B cell (primary cell): ENCODE results near the gene NOXA1. TPM values are rescaled to one million over a fixed set of nuclear protein-coding genes. Genes with fewer than 3 reads are reported as not detected.
"Not testable (repeated sequence)": the region's sequence is repeated elsewhere in the genome, so short reads cannot be mapped to it uniquely, and the experiment has no call there.

Source experiments
- ATAC-seq: fragments of 200-7000 bp; cut with Tn5 transposase; one replicate; pipeline ENCODE4 v1.10.0; 2021; ENCODE audit warnings: low read depth, mild to moderate bottlenecking, moderate number of reproducible peaks, moderate library complexity
- CTCF ChIA-PET: fragments of 350-600 bp; sonication (Branson Sonifier 250); formaldehyde crosslinking; loops from one replicate; lab custom pipeline; 2021; ENCODE audit warnings: antibody characterized with exemption, inconsistent platforms; lab: Charles Lee
- POLR2A ChIA-PET: fragments of 350-600 bp; sonication (Branson Sonifier 250); formaldehyde crosslinking; loops from one replicate; lab custom pipeline; 2021; ENCODE audit warnings: antibody characterized with exemption; lab: Charles Lee
- DNase-seq: peaks from one replicate; pipeline ENCODE4 v3.0.0; 2013
- H2AFZ ChIP-seq: 2 replicates; pipeline ENCODE4 v1.6.1; 2012; ENCODE audit warnings: mild to moderate bottlenecking, low read depth, low read length; ENCODE audit not compliant: insufficient read depth, poor library complexity, severe bottlenecking
- H3K27ac ChIP-seq, 2 donors: 1 replicate in 1 of 2; 2 replicates in 1 of 2; pipeline ENCODE4 v1.5.1; 2012 to 2013; ENCODE audit warnings: low read length in 2 of 2, mild to moderate bottlenecking in 2 of 2, moderate library complexity in 1 of 2
- H3K27me3 ChIP-seq, 4 experiments: fragments of 200-600 bp in 1 of 4; sonication (generic) in 1 of 4; replicated peaks in 1 of 4; 1 replicate in 2 of 4; 2 replicates in 2 of 4; pipeline versions ENCODE4 v1.6.1 to v1.7.0; 2013 to 2016; ENCODE audit warnings: low read length in 3 of 4, mild to moderate bottlenecking in 2 of 4, mixed read lengths in 1 of 4, moderate library complexity in 1 of 4; ENCODE audit not compliant: insufficient read depth in 4 of 4, control insufficient read depth in 3 of 4; ENCODE audit errors: control extremely low read depth in 1 of 4
- H3K36me3 ChIP-seq, 2 experiments: replicated peaks in 1 of 2; 1 replicate in 1 of 2; 2 replicates in 1 of 2; pipeline versions ENCODE4 v1.6.1 to v1.7.1; 2013; ENCODE audit warnings: low read length in 1 of 2; ENCODE audit not compliant: insufficient read depth in 2 of 2, control insufficient read depth in 1 of 2; ENCODE audit errors: control extremely low read depth in 1 of 2, extremely low read depth in 1 of 2
- H3K4me1 ChIP-seq, 2 donors: fragments of 200-600 bp in 1 of 2; sonication (generic) in 1 of 2; 1 replicate in 1 of 2; 2 replicates in 1 of 2; pipeline versions ENCODE4 v1.5.1 to v1.6.1; 2013 to 2017; ENCODE audit warnings: low read length in 2 of 2; ENCODE audit not compliant: control insufficient read depth in 2 of 2, insufficient read depth in 2 of 2
- H3K4me2 ChIP-seq: replicated peaks from 2 replicates; pipeline ENCODE3; 2012; ENCODE audit warnings: mild to moderate bottlenecking, low read depth, low read length; ENCODE audit not compliant: poor library complexity, severe bottlenecking
- H3K4me3 ChIP-seq, 5 experiments: fragments of 200-600 bp in 1 of 5; sonication (generic) in 1 of 5; 1 replicate in 3 of 5; 2 replicates in 2 of 5; pipeline versions ENCODE4 v1.5.1 to v1.7.0; 2011 to 2016; ENCODE audit warnings: low read length in 4 of 5, mild to moderate bottlenecking in 4 of 5, low read depth in 2 of 5, control low read depth in 1 of 5, moderate library complexity in 1 of 5; ENCODE audit not compliant: insufficient read depth in 1 of 5; ENCODE audit errors: control extremely low read depth in 1 of 5, extremely low read depth in 1 of 5
- H3K79me2 ChIP-seq: fragments of 200-600 bp; sonication (generic); one replicate; pipeline ENCODE4 v1.6.0; 2016; ENCODE audit warnings: low read length; ENCODE audit not compliant: control insufficient read depth, insufficient read depth
- H3K9ac ChIP-seq: fragments of 200-600 bp; sonication (generic); 2 replicates; pipeline ENCODE4 v1.6.1; 2017; ENCODE audit warnings: mild to moderate bottlenecking, low read length, moderate library complexity
- H3K9me3 ChIP-seq, 3 donors: one replicate each; pipeline versions ENCODE4 v1.6.1 to v1.7.1; 2013; ENCODE audit warnings: low read length in 2 of 3; ENCODE audit not compliant: control insufficient read depth in 2 of 3, insufficient read depth in 1 of 3; ENCODE audit errors: control extremely low read depth in 1 of 3
- H4K20me1 ChIP-seq: 2 replicates; pipeline ENCODE4 v1.6.0; 2012; ENCODE audit warnings: mild to moderate bottlenecking, low read length; ENCODE audit not compliant: insufficient read depth, control insufficient read depth, poor library complexity, severe bottlenecking
- H3K27ac Mint-ChIP-seq: one replicate; pipeline ENCODE4 v1.8.0; 2021; ENCODE audit warnings: mixed read lengths
- H3K27me3 Mint-ChIP-seq: one replicate; pipeline ENCODE4 v1.8.0; 2021; ENCODE audit warnings: mixed read lengths
- H3K4me1 Mint-ChIP-seq: one replicate; pipeline ENCODE4 v1.8.0; 2021; ENCODE audit warnings: mixed read lengths
- H3K4me3 Mint-ChIP-seq: one replicate; pipeline ENCODE4 v1.8.0; 2021; ENCODE audit warnings: mixed read lengths
- H3K9me3 Mint-ChIP-seq: one replicate; pipeline ENCODE4 v1.8.0; 2022; ENCODE audit warnings: mixed read lengths; ENCODE audit not compliant: insufficient read depth
- CTCF ChIP-seq: fragments of 200-600 bp; IDR thresholded peaks from one replicate; pipeline ENCODE4 v1.8.0; 2022; ENCODE audit warnings: antibody characterized with exemption, mild to moderate bottlenecking
- EZH2 ChIP-seq: IDR thresholded peaks from 2 replicates; pipeline ENCODE4 v1.6.1; 2012; ENCODE audit warnings: borderline replicate concordance, low read depth, mild to moderate bottlenecking, moderate library complexity, low read length; ENCODE audit not compliant: insufficient read depth, poor library complexity, severe bottlenecking
- WGBS: methylation state at CpG from one replicate; pipeline ENCODE4 v1.1.5; 2013; ENCODE audit warnings: missing lambda C conversion rate; ENCODE audit not compliant: insufficient coverage; 5-methylcytosine and 5-hydroxymethylcytosine counted together
- intact Hi-C: fragments of 100-400 bp; cut with micrococcal nuclease; formaldehyde crosslinking; loops from one replicate; pipeline ENCODE4 v1.10.0; 2022
- polyA plus RNA-seq: library from polyadenylated mRNA; depleted of rRNA; stranded (reverse); fragments of >200 nt; gene quantifications from 2 replicates; pipeline ENCODE4 v1.2.3, GENCODE V29; 2012
- total RNA-seq, 2 donors: library from RNA; stranded (reverse); fragments of 120-200 nt in 1 of 2; gene quantifications; 1 replicate in 1 of 2; 2 replicates in 1 of 2; pipeline versions ENCODE4 v1.2.3 to v1.2.4, GENCODE V29; 2013 to 2022

NOXA1 gene
- total and polyA plus RNA-seq, 2 donors (not counting 1 experiment from before 2014, with no cell fraction given) = 5.7 to 7.7 TPM

GRCh38 chr9:137378688-137379410, 44.3 kb upstream of the NOXA1 start:
- ATAC-seq, H3K4me2 ChIP-seq, DNase-seq, H3K79me2 ChIP-seq, H3K27ac Mint-ChIP-seq, H3K9me3 Mint-ChIP-seq, H3K27me3 ChIP-seq, H3K4me1 Mint-ChIP-seq, H3K27ac ChIP-seq, H3K9ac ChIP-seq, H3K4me3 ChIP-seq, H3K36me3 ChIP-seq, CTCF ChIA-PET, POLR2A ChIA-PET, H4K20me1 ChIP-seq, intact Hi-C loops, H3K4me3 Mint-ChIP-seq, H3K27me3 Mint-ChIP-seq, H2AFZ ChIP-seq, H3K4me1 ChIP-seq: not testable (repeated sequence)
- peaks cover 0 to 10% (median 3%) of the 10 kb centered on the region in 3 donors for H3K9me3 ChIP-seq
- WGBS = 96% methylated on average over 5 of the region's 37 CpGs

GRCh38 chr9:137379761-137380161, 43.4 kb upstream of the NOXA1 start:
- CTCF ChIA-PET = no interaction called here
- H3K9me3 ChIP-seq = peaks cover 0 to 6% (median 3%) of the 10 kb centered on the region in 3 donors
- H3K9ac ChIP-seq = no peak overlapping the region
- H3K27me3 ChIP-seq = no peaks in the 10 kb centered on the region
- no peaks in the 10 kb centered on the region for H3K36me3 ChIP-seq
- H3K4me1 Mint-ChIP-seq = no peaks in the 10 kb centered on the region
- no peak overlapping the region for H3K27ac ChIP-seq
- intact Hi-C loops = no loop called here
- no peak overlapping the region for H3K4me3 Mint-ChIP-seq
- H3K4me1 ChIP-seq = no peaks in the 10 kb centered on the region
- H3K27me3 Mint-ChIP-seq = no peaks in the 10 kb centered on the region
- no peak overlapping the region for H3K4me2 ChIP-seq
- no peak overlapping the region for H3K4me3 ChIP-seq
- ATAC-seq = no peak
- no peaks in the 10 kb centered on the region for H4K20me1 ChIP-seq
- no peak overlapping the region for H2AFZ ChIP-seq
- no peak for DNase-seq
- H3K27ac Mint-ChIP-seq = no peak overlapping the region
- no peaks in the 10 kb centered on the region for H3K79me2 ChIP-seq
- H3K9me3 Mint-ChIP-seq = no peaks in the 10 kb centered on the region
- 94% methylated on average over 12 of the region's 12 CpGs for WGBS
- POLR2A ChIA-PET = no interaction called here
- no peak for TF ChIP-seq CTCF
- TF ChIP-seq EZH2 = no peak
